ENCODE data around the gene APRT.

- no peak for TF ChIP-seq CTCF (conservative IDR thresholded peaks at IDR 0.05 in 1 of 2, IDR thresholded peaks at IDR 0.05 in 1 of 2; ENCODE audit: extremely low read depth in 1 of 2, insufficient read depth in 1 of 2, low read depth in 1 of 2, low read length in 2 of 2)
- no peak for TF ChIP-seq EZH2 (IDR thresholded peaks at IDR 0.05; ENCODE audit: borderline replicate concordance, low read length)
These were observed 44.5 kb upstream of the APRT start for GRCh38 chr16:88856122-88856827.
